Ureter (tissue), 1 donor: ENCODE results near the gene SPON1. TPM values are rescaled to one million over a fixed set of nuclear protein-coding genes. Genes with fewer than 3 reads are reported as not detected.
A peak's percentile ranks its signal among the peaks of the same experiment; 100 is the strongest.

ENCODE experiments used
- DNase-seq: peaks from one replicate; pipeline ENCODE4 v3.0.0-alpha.2; 2020; ENCODE audit warnings: low spot score
- total RNA-seq: library from RNA; stranded (reverse); gene quantifications from one replicate; pipeline ENCODE4 v1.2.4, GENCODE V29; 2023
- donor health status: DM: yes; HTN: yes; CAD: no.

Gene SPON1
- total RNA-seq, 1 donor from 2014 or later, result 37.1 TPM

DNA sequence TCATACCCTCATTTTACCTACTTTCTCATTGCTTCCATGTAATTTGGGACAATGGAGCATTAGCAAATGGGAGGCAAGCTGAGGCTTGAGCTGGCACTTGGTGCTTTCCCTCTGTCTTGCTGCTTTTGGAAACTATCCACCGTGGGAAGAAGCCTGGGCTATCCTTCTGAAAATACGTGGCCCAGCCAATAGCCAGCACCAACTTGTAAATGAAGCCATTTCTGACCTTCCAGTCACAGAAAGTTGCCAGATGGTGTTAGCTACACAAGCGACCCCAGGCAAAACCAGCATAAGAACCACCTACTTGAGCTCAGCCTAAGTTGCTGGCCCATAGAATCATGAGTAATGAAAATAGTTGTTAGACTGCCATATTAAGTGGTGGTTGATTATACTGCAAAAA lies 18.5 kb upstream of the SPON1 start:
- DNase-seq, result no peak

- no peak for DNase-seq
Observed at GRCh38 chr11:13944911-13945425, 17.6 kb upstream of the SPON1 start.

- DNase-seq, result no peak
Observed at GRCh38 chr11:13947379-13947778, 15.1 kb upstream of the SPON1 start.

DNA sequence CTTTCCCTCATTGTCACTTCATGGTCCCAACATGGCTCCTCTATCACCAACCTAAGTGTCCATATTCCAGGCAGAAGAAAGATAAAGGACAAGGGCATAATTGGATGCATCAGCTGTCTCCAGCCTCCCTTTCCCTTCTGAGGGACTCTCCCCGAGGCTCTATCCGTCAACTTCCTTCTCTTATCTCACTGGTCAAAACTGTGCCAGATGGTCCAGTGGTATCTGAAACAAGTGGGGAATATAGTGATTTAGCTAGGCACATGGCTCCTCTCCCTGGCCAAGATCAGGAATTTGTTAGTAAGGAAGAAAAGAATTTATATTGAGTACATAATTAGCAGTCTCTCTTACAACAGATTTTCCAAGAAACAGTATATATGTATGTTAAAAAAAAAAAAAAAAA lies 12.6 kb upstream of the SPON1 start:
- DNase-seq, result no peak

GRCh38 chr11:13952221-13952620 lies 10.3 kb upstream of the SPON1 start:
- DNase-seq, result no peak

- no peak for DNase-seq
Observed at GRCh38 chr11:13952668-13953067, 9.9 kb upstream of the SPON1 start.

GRCh38 chr11:13954591-13954990 lies 7.9 kb upstream of the SPON1 start:
- DNase-seq, result no peak

DNA sequence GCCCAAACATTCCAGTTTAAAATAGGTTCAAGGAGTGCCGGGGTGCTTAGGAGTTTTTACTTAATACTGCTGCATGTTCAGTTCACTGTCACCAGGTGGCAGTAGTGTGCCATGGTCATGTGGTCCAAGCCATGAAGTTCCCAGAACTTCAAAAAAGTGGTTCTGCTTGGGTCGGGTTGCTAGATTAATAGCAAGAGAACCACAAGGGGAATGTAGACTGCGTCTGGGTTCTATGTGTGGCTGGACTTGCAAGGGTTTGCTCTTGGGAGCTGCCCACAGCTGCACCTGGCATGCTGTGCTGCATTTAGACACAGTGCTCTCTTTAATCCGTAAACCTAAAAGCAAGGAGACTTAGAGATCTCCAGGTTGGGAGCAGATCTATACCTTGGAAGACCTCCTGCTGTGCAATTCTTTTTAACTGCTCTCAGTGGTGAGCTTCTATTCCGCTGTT lies 6.5 kb upstream of the SPON1 start:
- DNase-seq, result peak; percentile 62

DNA sequence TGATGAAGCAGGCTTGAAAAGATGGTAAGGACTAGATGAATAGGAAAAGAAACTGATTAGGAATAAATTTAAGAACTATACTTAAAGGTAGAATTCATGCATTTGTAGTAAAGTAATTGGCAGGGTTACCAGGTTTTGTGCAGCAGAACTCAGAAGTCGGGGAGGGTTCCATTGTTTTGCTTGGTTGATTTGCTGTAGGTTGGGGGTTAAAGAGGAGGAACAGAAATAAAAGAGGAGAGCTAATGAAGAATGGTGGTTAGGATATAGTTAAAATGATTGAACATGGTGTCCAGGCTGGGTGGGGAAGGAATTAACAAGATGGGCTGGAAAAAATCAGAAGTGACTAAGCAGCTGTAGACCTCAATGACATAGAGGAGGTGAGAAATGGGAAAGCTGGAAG lies 5.5 kb upstream of the SPON1 start:
- DNase-seq, result no peak

DNA sequence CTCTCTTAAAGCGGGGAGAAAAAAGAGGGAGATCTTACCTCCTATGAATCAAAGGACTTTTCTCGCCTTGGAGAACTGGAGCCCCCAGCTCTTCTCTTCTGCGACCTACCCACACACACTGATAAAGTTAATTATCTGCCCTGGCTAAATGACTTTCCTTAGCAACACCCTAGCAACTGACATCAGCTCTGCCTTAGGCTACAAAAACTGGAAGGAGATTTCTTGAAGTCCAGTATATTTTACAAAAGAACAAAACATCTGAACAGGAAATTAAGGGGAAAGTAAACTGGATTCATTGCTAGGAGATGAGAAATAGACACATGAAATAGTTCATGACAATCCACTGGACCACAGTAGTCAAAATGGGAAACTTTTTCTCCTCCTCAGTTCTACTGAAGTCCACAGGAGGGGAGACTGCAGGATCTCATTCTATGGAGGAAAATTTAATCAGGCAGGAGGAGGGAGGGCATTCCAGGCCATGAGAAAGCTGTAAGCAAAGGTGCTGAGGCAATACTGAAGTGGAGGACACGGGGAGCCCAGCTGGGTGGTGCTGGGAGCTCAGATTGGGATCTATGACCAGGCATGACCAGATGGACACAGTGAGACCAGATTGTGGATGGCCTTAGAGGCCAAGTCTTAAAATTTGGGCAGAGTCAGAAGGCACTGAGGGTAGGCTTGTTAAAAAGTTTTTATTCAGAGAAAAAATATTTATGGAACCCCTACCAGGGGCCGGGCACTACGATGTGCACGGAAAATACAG lies 3.7 kb upstream of the SPON1 start:
- no peak for DNase-seq

DNA sequence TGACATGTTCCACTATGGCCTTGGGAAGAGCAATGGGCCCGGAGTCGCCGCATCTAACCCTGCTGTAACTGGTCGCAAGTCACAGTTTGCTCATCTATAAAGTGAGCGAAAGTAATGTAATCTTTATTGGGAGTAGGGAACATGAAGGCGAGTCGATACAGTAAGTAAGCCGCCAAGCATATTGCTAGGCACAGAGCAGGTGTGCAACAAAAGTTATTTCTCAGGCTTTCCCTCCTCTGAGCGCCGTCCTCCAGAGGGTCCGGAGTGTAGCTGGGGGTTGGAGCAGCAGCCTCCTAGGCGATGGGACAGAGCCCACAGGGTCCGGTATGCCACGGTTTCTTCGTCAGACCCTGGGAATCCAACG lies 343 bp upstream of the SPON1 start:
- DNase-seq, result no peak

GRCh38 chr11:13963169-13963948 lies 836 bp downstream of the SPON1 start:
- DNase-seq, result peak; percentile 49

- DNase-seq, result no peak
Observed at GRCh38 chr11:13963949-13964770, 1.6 kb downstream of the SPON1 start.

- no peak for DNase-seq
Observed at GRCh38 chr11:13964771-13965074, 2.2 kb downstream of the SPON1 start.

DNA sequence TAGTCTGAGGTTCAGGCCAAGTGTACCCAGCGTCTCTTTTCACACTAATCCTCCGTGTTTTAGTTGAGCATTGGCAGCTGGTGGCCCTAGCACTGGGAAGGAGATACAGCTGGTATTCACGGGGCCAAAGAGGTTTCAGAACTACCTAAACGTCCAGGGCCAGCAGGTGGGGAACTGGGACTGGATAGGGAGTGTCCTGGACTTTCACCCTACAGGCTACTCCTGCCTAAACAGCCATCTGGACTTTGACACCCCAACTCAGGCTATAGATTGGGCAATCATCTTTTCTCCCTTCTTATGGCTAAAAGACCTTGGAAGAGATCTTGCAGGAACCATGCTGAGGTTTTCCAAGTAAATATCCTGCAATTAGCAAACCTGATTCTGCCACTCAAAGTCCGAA lies 2.8 kb downstream of the SPON1 start:
- DNase-seq, result no peak

DNA sequence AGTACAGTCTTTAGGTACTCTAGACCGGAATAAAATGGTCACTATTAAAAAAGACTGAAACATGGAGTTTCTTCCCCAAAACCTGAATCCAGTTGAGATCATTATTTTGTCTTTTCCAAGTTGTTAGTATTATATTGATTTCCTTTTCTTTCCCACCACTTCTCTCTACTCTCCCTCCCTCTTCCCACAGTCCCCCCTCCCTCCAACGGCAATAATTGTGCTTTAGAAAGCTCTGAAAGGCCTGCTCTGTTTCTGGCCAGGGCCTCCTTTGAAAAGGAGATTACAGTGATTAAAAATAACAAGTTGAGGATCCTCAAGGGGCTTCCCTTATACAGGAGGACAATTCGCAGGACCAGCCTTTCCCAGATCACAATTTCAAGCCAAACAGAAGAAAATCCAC lies 3.5 kb downstream of the SPON1 start:
- no peak for DNase-seq

DNA sequence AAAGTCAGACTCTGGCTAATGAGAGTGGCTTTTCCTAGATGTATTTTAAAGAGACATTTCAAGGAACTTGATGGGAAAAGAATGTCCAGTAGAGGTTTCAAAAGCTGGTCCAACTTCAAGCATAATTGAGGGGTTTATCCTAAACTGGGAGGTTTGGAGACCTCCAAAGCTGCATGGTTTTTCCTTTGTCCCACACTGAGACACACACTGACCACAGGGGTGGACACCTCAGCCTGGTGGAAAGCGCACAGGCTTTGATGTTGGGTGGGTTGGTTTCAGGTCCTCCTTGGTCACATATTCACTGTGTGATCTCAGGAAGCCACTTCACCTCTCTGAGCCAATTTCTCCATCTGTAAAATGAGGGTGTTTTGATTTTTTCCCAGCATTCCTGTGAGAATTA lies 4.0 kb downstream of the SPON1 start:
- no peak for DNase-seq

GRCh38 chr11:13970986-13971385 lies 8.5 kb downstream of the SPON1 start:
- DNase-seq, result no peak

- DNase-seq, result peak; percentile 71
Observed at GRCh38 chr11:13972043-13972910, 9.8 kb downstream of the SPON1 start.

DNA sequence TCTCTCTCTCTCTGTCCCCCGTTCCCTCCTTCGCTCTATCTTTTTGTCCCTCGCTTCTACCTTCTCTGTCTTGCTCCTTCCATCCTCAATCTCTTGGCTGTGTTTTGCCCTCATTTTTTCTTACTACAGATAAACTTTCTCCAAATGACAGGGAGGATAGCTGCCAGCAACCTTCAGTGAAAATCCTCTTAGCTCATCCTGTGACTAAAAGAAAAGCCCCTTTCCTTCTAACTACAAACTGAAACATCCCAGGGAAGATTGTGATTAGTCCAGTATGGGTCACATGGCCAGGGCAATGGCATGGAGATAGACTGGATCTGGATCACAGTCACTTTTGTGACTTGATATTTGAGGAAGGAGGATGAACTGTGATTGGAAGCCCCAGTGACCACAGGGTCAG lies 10.4 kb downstream of the SPON1 start:
- DNase-seq, result no peak

- DNase-seq, result no peak
Observed at GRCh38 chr11:13974631-13975030, 12.1 kb downstream of the SPON1 start.
